Fibroblast of gingiva (primary cell): ENCODE results near the gene ZNF813.
"Not testable (repeated sequence)": the region's sequence is repeated elsewhere in the genome, so short reads cannot be mapped to it uniquely, and the experiment has no call there.

Experiments used
- DNase-seq: peaks from one replicate; pipeline ENCODE4 v3.0.0-alpha.2; 2011; ENCODE audit warnings: low read depth

Gene ZNF813

DNA sequence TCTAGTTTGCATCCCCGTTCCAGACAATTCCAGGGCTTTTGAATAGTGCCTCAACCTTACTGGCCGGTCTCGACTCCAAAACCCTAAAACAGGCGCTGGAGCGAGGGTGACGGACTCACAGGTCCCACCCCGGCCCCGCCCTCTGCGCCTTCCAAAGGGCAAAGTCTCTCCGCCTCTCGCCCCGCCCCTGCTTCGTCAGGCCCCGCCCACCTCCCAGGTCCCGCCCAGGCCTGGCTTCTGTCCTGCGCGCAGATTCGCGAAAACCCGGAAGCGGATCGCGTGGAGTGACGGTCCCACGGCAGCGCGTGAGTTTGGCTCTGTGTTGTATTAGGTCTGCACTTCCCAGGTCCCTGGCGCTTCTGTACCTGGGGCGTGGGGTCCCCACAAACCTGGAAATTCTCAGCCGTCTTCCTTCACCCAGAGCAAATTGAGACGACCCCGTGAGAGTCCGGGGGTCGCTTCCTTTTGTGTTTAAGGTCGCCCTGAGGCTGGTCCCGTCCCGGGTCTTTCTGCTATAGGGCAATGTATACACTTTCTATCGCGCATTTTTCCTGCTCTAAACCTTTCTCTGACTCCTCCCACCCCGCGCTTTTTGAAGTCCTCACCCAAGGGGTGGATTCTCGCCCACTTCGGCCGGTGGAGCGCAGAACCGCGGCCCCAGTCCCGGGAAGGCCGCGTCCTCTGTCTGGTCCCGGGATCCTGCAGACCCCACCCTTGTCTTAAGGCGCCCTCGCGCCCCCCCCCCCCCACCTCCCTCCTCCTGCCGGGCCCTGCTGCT, at the start of gene ZNF813:
Gene ZNF813, plus strand, starts transcription at position 249 of the 778 bp plus-strand sequence. CDS start 16,090 bp downstream, outside the sequence.
- DNase-seq = peak; percentile 81

- not testable (repeated sequence) for DNase-seq
Observed at GRCh38 chr19:53420520-53421315, 46.8 kb upstream of the ZNF813 start.

- DNase-seq = no peak
Observed at GRCh38 chr19:53422551-53422950, 45.0 kb upstream of the ZNF813 start.

- not testable (repeated sequence) for DNase-seq
Observed at GRCh38 chr19:53423074-53423473, 44.5 kb upstream of the ZNF813 start.

DNA sequence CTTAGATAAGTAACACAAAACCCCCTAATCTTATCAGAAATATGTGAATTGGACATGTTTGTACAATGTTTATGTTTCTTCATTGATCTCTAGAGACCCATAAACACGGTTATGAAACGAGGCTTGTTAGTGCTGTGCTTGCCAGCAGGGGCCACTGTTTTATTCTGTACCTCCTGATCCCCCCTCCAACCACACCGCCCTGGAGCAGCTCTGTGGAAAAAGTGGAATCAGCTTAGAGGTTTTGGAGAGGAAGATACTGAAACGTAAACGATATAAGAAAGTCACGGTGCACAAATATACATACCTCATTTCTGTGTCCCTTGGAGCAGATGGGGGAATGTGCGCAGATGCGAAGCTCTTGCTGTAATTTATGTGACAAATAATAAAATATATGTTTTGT, 43.9 kb upstream of the ZNF813 start:
- DNase-seq = not testable (repeated sequence)

DNA sequence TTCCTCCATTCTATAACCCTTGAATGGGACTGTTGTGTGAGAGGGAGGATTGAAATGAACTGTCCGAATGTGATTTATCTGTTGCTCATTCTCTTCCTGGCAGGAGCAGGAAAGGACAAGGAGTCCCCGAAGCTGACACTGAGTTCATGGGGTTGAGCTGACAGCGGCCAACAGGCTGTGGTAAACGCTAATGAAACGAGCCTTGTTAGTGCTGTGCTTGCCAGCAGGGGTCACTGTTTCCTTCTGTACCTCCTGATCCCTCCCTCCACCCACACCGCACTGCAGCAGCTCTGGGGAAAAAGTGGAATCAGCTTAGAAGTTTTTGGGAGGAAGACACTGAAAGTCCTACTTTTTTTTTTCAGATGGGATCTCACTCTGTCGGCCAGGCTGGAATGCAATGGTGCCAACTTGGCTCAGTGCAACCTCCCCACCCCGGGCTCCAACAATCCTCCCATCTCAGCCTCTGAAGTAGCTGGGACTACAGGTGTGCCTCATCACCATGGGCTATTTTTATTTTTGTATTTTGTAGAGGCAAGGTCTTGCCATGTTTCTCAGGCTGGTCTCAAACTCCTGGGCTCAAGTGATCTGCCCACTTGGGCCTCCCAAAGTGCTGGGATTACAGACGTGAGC, 42.5 kb upstream of the ZNF813 start:
- DNase-seq = peak; percentile 46

DNA sequence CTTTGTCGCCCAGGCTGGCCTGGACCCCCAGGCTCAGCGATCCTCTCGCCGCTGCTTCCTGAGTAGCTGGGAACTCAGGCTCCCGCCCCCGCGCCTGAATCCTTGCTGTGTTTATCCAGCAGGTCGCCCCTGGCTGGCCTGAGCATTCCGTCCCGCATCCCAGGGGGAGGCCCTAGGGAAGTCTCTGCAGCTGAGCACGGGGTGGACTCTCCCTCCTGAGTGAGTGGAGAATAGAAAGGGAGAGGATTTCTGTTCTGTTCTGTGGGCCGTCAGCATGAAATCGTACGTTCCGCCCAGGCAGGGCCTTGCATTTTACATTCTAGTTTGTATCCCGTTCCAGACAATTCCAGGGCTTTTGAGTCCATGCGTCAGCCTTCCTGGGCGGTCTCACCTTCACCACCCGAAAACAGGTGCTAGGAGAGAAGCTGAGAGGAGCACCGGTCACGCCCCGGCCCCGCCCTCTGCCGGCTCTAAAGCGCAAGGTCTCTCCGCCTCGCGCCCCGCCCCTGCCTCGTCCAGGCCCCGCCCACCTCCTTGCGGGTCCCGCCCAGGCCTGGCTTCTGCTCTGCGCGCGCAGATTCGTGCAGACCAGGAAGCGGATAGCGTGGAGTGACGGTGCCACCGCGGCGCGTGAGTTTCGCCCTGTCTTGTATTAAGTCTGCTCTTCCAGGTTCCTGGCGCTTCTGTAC, 36.0 kb upstream of the ZNF813 start, which contains the start of gene ZNF761:
Gene ZNF761, plus strand, starts transcription at position 586 of the 689 bp plus-strand sequence. CDS start 15,285 bp downstream, outside the sequence.
- peak; percentile 84 for DNase-seq

DNA sequence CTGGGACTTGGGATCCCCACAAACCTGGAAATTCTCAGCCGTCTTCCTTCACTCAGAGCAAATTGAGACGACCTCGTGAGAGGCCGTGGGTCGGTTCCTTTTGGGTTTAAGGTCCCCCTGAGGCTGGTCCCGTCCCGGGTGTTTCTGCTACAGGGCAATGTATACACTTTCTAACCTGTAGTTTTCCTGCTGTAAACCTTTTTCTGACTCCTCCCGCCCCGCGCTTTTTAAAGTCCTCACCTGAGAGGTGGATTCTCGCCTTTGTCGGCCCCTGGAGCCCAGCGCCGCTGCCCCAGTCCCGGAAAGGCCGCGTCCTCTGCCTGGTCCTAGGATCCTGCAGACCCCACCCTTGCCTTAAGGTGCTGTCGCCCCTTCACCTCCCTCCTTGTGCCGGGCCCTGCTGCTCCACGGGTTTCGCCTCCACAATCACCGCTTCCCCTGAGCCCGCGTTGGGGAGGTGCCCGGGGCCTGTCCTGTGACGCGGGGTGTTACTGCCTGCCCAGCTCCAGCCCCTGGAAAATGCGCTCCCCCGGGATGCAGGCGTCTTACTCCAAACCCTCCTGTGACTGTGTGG, 35.4 kb upstream of the ZNF813 start:
- DNase-seq = peak; percentile 20

DNA sequence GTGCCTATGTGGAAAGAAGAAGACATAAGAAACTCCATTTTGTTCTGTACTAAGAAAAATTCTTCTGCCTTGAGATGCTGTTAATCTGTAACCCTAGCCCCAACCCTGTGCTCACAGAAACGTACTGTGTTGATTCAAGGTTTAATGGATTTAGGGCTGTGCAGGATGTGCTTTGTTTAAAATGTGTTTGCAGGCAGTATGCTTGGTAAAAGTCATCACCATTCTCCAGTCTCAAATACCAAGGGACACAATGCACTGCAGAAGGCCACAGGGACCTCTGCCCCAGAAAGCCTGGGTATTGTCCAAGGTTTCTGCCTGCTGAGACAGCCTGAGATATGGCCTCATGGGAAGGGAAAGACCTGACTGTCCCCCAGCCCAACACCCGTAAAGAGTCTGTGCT, 23.7 kb upstream of the ZNF813 start:
- DNase-seq = not testable (repeated sequence)

- not testable (repeated sequence) for DNase-seq
Observed at GRCh38 chr19:53447196-53447595, 20.3 kb upstream of the ZNF813 start.

- DNase-seq = no peak
Observed at GRCh38 chr19:53455828-53456227, 11.7 kb upstream of the ZNF813 start.

GRCh38 chr19:53460131-53460721, 7.3 kb upstream of the ZNF813 start:
- DNase-seq = not testable (repeated sequence)

DNA sequence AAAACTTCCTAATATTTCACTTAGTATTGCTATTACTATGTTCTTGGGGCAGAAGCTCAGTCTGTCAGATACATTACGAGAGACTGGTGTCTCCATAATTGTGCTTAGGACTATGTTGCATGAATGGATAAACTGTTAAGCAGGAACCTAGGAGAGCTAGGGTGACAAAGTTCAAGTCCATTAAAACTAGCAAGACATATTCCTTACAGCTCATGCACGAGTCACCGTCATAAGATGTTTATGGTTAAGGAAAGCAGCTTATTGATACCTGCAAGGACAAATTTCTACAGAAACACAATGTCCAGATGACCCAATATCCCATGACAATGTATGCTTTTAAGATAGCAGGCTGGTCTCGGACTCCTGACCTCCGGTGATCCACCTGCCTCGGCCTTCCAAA, 5.7 kb upstream of the ZNF813 start:
- DNase-seq = no peak

- DNase-seq = no peak
Observed at GRCh38 chr19:53462861-53463260, 4.7 kb upstream of the ZNF813 start.

DNA sequence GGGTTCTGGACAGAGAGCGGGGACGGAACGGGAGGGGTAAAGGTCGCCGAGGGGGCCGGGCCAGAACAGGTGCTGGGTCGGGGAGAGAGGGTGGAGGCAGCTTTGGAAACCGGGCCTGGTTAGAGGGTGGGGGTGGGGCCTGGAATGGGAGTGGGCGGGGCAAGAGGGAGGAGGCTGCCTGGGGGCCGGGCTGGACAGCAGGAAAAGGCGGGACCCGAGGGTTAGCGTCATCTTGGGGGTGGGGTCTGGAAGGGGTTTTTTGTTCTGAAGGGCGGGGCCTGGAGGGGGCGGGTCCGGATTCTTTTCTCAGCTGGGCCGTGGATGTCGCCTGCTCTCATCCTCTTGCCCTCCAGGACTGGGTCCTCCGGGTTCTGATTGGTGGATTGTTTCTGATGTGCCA, 4.3 kb upstream of the ZNF813 start:
- DNase-seq = no peak

DNA sequence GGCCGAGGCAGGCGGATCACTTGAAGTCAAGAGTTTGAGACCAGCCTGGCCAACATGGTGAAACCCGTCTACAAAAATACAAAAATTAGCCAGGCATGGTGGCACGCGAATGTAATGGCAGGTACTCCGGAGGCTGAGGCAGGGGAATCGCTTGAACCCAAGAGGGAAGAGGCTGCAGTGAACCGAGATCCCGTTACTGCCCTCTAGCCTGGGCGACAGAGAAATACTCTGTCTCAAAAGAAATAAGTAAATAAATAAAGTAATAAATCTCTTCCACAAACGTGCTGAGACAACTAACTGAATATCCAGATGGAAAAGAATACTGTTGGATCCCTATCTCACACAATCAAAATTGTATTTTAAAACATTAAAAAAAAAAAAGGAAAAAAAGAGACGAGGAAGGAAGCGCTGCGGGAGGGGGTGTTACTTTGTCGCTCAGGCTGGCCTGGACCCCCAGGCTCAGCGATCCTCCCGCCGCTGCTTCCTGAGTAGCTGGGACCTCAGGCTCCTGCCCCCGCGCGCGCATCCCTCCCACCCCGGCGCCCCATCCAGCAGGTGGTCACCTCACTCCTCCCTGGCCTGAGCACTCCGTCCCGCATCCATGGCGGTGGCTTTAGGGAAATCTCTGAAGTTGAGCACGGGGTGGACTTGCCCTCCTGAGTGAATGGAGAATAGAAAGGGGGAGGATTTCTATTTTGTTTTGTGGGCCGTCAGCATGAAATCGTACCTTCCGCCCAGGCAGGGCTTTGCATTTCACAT, 628 bp upstream of the ZNF813 start:
- DNase-seq = no peak

- DNase-seq = not testable (repeated sequence)
Observed at GRCh38 chr19:53468628-53469027, 1.1 kb downstream of the ZNF813 start.

DNA sequence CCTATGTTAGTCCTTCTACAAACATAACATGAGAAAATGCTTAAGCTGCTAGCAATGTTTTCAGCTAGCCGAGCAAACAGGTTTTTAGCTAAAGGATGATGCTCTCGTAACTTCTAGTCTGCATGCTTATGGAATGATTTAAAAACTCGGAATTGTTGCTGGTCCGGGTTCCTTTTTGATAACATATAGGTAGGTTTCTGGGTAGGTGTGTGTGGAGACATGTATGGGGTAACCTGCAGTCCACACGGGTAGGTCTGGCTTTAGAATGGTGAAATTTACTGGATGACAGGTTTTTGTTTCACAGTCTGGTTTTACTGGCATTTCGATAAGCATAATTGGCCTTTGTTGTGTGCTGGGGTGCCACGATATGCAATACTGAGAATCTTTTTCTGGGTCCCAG, 4.4 kb downstream of the ZNF813 start:
- DNase-seq = no peak

- not testable (repeated sequence) for DNase-seq
Observed at GRCh38 chr19:53474832-53475231, 7.3 kb downstream of the ZNF813 start.

- DNase-seq = not testable (repeated sequence)
Observed at GRCh38 chr19:53475470-53475869, 7.9 kb downstream of the ZNF813 start.
